Measurements from ENCODE around the gene ZEB1.
"Not testable (repeated sequence)": the region's sequence is repeated elsewhere in the genome, so short reads cannot be mapped to it uniquely, and the experiment has no call there.

The ZEB1 gene

DNA sequence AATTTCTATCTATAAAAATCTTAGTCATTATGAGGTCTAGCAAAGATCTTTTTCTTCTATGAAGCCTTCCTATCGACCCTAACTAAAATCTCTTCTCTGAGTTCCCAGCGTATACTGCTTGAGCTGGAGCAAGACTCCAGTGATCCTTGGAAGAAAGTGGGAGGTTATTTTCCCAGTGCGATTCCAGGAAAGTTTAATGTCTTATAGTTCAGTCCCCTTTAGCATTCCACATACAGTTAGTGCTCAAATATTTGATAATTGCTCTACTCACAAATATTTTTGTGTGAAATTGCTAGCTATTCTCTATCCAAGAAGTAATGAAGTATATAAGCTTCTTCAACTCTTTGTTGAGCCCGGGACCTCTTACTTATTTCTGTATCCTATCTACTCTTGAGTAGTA, 47.7 kb downstream of the ZEB1 start:
- DNase-seq (ENCODE audit: low read depth in 2 of 2): no peak

GRCh38 chr10:31368724-31369123, 49.7 kb downstream of the ZEB1 start:
- no peak for DNase-seq (ENCODE audit: low read depth in 2 of 2)

DNA sequence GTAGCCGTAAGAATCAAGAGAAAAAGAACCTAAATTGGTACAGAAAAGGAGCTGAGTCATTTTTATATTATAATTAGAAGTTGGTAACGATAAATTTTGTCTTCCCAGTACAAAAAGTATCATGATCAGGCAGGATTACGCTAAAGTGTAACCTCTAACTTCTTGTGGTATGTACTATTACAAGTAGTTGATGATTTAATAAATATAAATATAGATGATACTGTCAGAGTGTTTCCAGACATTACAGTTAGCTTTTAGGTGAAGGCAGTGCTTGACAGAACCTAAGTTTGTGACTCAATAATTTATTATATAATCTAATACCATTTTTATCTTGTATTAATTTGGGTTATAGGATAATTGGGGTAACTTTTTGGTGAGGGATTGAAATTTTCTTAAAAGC, 53.4 kb downstream of the ZEB1 start:
- DNase-seq (ENCODE audit: low read depth in 2 of 2): no peak

DNA sequence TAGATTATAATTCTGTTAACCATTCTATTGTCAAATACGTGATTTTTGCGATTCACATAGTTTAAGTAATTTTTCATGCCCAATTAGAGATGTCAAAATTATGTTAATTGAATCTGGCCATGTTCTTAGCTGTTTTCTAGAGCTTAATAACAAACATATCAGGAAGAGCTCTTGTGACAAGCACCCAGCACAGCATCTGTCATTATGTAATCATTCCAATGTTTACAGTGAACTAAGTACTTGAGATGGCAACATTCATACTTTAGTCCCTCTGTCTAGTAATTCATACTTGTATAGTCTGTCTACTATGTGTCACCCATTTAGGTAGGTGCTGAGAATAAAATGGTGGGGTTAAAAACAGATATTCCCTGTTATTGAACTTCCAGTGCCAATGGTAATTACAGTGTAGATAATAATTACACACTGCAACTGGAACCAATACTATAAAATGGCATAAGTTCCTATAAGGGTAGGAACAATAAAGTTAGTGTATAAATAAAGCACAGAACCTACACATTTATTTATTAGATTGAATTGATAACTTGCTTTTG, 55.2 kb downstream of the ZEB1 start:
- DNase-seq (ENCODE audit: low read depth in 2 of 2): no peak

DNA sequence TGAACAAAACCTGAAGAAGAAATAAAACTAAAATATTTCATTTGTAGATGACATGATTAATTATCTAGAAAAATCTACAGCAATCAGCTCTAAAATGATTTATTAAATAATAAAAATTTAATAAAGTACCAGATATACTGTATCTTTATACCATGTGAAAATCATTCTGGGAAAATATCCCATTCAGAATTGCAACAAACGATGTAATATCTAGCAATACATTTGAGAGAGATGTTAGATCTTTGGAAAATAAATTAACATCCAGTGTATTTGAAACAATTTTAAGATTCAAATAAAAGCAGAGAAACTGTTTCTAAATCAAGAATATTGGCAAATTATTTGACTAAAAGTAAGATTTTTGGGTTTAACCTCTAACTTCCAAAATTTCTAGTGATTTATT, 62.2 kb downstream of the ZEB1 start:
- no peak for DNase-seq (ENCODE audit: low read depth in 2 of 2)

DNA sequence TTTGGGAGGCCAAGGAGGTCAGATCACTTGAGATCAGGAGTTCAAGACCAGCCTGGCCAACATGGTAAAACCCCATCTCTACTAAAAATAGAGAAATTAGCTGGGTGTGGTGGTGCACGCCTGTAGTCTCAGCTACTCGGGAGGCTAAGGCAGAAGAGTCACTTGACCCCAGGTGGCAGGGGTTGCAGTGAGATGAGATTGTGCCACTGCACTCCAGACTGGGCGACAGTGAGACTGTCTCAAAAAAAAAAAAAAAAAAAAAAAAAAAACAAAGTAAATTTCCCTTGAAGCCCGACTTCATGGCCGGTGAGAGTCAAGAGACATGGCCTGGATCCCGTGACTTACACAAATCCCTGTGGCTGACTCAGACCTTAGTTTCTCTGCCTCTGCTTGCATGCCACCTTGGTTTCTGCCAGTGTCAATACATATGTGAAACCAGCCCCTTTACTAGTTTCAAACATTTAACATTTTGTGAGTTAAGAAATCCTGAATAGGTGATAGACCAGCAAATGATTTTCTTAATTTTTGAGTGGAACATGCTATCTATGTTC, 62.8 kb downstream of the ZEB1 start:
- DNase-seq (ENCODE audit: low read depth in 2 of 2): no peak

GRCh38 chr10:31383810-31384588, 65.0 kb downstream of the ZEB1 start:
- DNase-seq (ENCODE audit: low read depth in 2 of 2): no peak

- no peak for DNase-seq (ENCODE audit: low read depth in 2 of 2)
These were observed 65.6 kb downstream of the ZEB1 start for GRCh38 chr10:31384589-31384949.

- DNase-seq (ENCODE audit: low read depth in 2 of 2): no peak
These were observed 71.8 kb downstream of the ZEB1 start for GRCh38 chr10:31390804-31391203.

GRCh38 chr10:31393844-31394243, 74.8 kb downstream of the ZEB1 start:
- DNase-seq (ENCODE audit: low read depth in 2 of 2): no peak

DNA sequence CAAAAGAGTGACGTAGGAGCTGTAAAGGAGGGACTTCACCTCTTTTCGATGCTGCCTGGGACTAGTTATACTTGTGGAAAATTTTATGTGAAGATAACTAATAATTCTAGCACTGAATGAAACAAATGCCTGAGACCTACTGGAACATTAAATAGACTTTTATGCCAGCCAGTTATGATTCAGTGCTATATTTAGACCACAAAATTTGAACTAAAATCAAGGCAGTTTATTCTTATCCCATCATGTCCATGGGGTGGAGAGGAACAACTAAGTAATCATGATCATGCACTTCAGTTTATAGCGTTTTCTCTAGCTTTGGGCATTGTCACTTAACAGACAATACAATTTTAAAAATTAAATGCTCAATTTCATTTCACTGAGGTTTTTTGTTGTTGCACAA, 76.7 kb downstream of the ZEB1 start:
- no peak for DNase-seq (ENCODE audit: low read depth in 2 of 2)

- no peak for DNase-seq (ENCODE audit: low read depth in 2 of 2)
These were observed 77.4 kb downstream of the ZEB1 start for GRCh38 chr10:31396376-31396775.

GRCh38 chr10:31397852-31398251, 78.8 kb downstream of the ZEB1 start:
- no peak for DNase-seq (ENCODE audit: low read depth in 2 of 2)

DNA sequence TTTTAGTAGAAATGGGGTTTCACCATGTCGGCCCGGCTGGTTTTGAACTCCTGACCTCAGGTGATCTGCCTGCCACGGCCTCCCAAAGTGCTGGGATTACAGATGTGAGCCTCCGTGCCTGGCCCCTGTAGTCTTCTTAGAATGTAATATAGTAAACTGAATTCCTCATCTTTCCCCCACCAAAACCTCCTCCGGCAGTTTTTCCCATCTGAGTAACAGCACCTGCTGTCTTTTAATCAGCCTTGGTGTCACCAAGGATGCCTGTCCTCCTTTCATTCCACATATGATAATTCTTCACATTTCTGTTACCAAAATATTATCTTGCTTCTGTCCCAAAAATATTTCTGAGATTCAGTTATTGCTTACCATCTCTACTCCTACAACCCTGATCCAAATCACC, 80.2 kb downstream of the ZEB1 start:
- no peak for DNase-seq (ENCODE audit: low read depth in 2 of 2)

- no peak for DNase-seq (ENCODE audit: low read depth in 2 of 2)
These were observed 80.6 kb downstream of the ZEB1 start for GRCh38 chr10:31399631-31400030.

- DNase-seq (ENCODE audit: low read depth in 2 of 2): no peak
These were observed 82.3 kb downstream of the ZEB1 start for GRCh38 chr10:31401287-31401686.

- DNase-seq (ENCODE audit: low read depth in 2 of 2): no peak
These were observed 85.6 kb downstream of the ZEB1 start for GRCh38 chr10:31404640-31405039.

DNA sequence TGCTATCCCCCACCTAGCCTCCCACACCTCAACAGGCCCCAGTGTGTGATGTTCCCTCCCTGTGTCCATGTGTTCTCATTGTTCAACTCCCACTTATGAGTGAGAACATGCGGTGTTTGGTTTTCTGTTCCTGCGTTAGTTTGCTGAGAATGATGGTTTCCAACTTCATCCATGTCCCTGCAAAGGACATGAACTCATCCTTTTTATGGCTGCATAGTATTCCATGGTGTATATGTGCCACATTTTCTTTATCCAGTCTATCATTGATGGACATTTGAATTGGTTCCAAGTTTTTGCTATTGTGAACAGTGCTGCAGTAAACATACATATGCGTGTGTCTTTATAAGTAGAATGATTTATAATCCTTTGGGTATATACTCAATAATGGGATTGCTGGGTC, 86.8 kb downstream of the ZEB1 start:
- DNase-seq (ENCODE audit: low read depth in 2 of 2): not testable (repeated sequence)

GRCh38 chr10:31412397-31412796, 93.4 kb downstream of the ZEB1 start:
- DNase-seq (ENCODE audit: low read depth in 2 of 2): not testable (repeated sequence)

GRCh38 chr10:31413325-31413724, 94.3 kb downstream of the ZEB1 start:
- no peak for DNase-seq (ENCODE audit: low read depth in 2 of 2)

- no peak for DNase-seq (ENCODE audit: low read depth in 2 of 2)
These were observed 99.5 kb downstream of the ZEB1 start for GRCh38 chr10:31418481-31418880.

DNA sequence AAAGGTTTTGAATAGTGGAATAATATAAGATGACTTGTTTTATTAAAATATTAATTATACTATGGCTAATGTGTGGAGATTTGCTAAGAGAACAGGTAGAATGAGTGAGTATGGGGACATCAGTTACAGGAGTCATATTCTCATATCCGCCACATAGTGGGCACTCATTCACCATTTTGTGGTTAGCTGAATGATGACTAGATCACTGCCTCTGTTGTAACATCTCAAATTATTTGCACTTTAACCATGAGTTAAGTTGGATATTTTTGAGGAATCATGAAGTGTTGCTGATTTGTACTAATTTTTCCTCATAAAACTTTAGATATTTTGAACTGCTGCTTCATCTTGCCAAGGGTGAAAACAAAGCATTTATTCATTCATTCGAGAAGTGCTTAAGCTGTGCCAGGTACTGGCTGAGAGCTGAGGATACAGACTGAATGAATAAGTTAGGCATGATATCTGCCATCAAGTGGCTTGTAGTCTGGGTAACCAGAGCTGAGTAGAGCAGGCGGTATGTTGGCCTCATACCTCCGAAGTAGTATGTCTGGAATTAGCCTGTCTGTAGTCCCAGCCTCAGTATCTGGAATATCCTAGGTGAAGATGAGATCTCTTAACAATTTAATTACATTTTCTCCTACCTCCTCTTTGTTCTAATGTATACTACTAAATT, 100.5 kb downstream of the ZEB1 start:
- DNase-seq (ENCODE audit: low read depth in 2 of 2): no peak

DNA sequence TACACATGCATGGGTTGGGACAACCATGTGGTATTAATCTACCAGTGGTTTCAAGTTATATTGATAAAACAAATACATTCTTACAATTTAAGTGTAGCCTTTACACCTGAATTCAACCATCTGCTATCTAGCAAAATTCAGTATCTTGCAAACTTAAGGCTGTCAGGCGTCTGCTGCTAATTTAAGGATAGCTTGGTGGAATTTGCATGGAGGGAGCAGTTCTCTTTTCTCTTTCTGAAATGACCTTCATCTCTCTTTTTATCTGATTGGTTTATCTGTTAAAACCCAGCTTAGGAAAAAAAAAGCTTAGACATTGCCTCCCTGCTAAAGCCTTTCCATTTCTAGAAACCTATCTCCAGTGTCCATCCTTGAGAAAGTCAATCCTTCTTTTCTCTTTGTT, 102.3 kb downstream of the ZEB1 start:
- no peak for DNase-seq (ENCODE audit: low read depth in 2 of 2)
